Stomach smooth muscle (tissue), 2 donors: Measurements from ENCODE around the gene GNB1.

Experiments used
- H3K27ac ChIP-seq: one replicate; pipeline ENCODE4 v1.7.0; 2013; ENCODE audit warnings: mild to moderate bottlenecking, low read length, inconsistent platforms
- H3K27me3 ChIP-seq, 2 donors: one replicate each; pipeline ENCODE4 v1.7.0; 2013; ENCODE audit warnings: low read length in 2 of 2; ENCODE audit not compliant: insufficient read depth in 2 of 2, control insufficient read depth in 1 of 2
- H3K36me3 ChIP-seq, 2 donors: one replicate each; pipeline ENCODE4 v1.7.0; 2013; ENCODE audit warnings: low read length in 2 of 2; ENCODE audit not compliant: control insufficient read depth in 2 of 2, insufficient read depth in 2 of 2
- H3K4me1 ChIP-seq: one replicate; pipeline ENCODE4 v1.7.0; 2013; ENCODE audit warnings: low read length; ENCODE audit not compliant: control insufficient read depth, insufficient read depth
- H3K4me3 ChIP-seq, 2 donors: one replicate each; pipeline ENCODE4 v1.7.0; 2013; ENCODE audit warnings: low read length in 2 of 2
- H3K9ac ChIP-seq, 2 donors: one replicate each; pipeline ENCODE4 v1.7.0; 2013; ENCODE audit warnings: low read length in 2 of 2, mild to moderate bottlenecking in 1 of 2
- H3K9me3 ChIP-seq, 2 donors: one replicate each; pipeline ENCODE4 v1.7.0; 2013; ENCODE audit warnings: low read length in 2 of 2; ENCODE audit not compliant: control insufficient read depth in 2 of 2
- donor health status: healthy.
- donor health status: Pancreatic carcinoma.

Gene GNB1

DNA sequence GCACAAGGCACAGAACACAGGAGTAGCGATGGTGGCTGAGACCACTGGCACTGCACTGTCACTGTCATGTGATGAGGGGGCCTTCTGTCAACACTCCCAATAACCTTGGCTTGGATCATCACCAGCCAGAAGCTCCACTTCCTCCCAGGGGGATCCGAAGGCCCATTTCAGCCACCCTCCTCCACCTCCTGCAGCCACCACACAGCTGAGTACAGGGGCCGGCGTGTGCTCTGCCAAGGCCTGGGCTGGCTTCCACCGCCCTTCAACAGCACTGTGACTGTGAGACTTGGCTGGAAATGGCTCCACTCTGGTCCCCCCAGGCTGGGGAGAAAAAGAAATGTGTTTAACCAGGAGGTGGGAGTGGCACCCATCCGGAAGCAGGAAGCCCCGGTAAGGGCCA, 102.8 kb downstream of the GNB1 start:
- Histone ChIP-seq H3K27ac (no peak overlapping the region), H3K9me3 (no peaks in the 10 kb centered on the region), H3K27me3 (no peaks in the 10 kb centered on the region), H3K9ac (no peak overlapping the region), H3K36me3 (peaks cover 59 to 67% of the 10 kb centered on the region in 2 donors), H3K4me3 (no peak overlapping the region), H3K4me1 (no peaks in the 10 kb centered on the region)

DNA sequence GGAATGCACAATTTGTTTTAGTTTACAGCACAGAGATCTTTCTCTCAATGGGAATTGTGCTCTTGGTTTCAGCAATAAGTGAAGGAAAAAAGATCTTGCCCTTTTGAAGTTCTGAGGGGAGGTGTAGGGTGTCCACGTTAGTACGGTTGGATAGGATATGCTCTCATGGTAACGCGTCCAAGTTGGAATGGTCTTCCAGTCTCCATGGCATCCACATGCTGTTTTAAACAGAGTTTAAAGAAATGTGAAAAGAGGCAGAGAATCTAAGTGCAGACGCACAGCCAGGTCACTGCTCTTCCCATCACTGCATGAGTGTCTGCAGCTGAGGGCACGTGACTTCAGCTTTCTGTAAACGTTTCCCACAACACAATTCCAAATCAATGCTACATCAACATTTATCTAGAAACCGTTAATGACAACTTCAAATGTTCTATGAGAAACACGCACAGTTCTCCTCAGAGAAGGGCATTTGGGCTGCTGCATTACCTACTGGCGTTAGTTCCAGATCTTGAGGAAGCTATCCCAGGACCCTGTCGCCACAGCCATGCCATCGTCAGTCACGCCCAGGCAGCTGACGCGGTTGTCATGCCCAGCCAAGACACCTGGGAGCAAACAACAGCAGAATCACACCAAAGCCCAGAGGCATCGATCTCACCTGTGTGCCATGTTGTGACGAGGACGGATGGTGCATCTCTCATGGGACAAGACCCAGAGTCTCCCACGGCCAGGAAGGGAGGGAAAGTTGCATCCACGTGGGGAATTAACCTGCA, 103.9 kb downstream of the GNB1 start:
- Histone ChIP-seq H3K36me3 (peaks cover 56 to 61% of the 10 kb centered on the region in 2 donors), H3K27ac (no peak overlapping the region), H3K4me1 (peaks cover 9% of the 10 kb centered on the region), H3K9me3 (no peaks in the 10 kb centered on the region), H3K4me3 (no peak overlapping the region), H3K9ac (no peak overlapping the region), H3K27me3 (no peaks in the 10 kb centered on the region)

- no peak overlapping the region for H3K4me3 ChIP-seq
- peaks cover 22% of the 10 kb centered on the region for H3K4me1 ChIP-seq
- H3K9ac ChIP-seq = no peak overlapping the region
- H3K27me3 ChIP-seq = no peaks in the 10 kb centered on the region
- H3K36me3 ChIP-seq = peaks cover 48 to 52% of the 10 kb centered on the region in 2 donors
- H3K27ac ChIP-seq = no peak overlapping the region
- H3K9me3 ChIP-seq = no peaks in the 10 kb centered on the region
Measured at GRCh38 chr1:1785666-1786065, 105.2 kb downstream of the GNB1 start.

GRCh38 chr1:1784933-1785332, 106.0 kb downstream of the GNB1 start:
- no peaks in the 10 kb centered on the region for H3K9me3 ChIP-seq
- no peak overlapping the region for H3K4me3 ChIP-seq
- peaks cover 22% of the 10 kb centered on the region for H3K4me1 ChIP-seq
- no peaks in the 10 kb centered on the region for H3K27me3 ChIP-seq
- H3K36me3 ChIP-seq = peaks cover 41 to 45% of the 10 kb centered on the region in 2 donors
- no peak overlapping the region for H3K9ac ChIP-seq
- H3K27ac ChIP-seq = no peak overlapping the region

DNA sequence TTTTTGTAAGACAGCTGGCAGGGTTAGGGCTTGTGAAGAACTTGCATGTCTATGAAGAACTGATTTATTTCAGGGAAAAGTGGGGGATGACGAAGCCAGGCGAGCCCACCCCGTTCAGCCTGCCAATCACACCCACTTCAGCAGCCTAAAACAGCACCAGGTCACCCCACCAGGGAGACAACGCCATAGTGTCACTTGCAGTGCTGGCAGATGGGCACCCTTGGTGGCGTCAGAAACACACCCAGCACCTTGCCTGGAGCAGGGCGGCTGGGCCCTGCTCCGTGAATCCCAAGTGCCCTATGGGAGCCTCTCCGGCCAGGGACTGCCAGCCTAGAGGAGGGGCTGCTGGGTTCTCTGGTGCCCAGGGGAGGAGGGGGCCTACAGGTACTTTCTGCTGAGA, 107.6 kb downstream of the GNB1 start:
- no peak overlapping the region for H3K4me3 ChIP-seq
- H3K9ac ChIP-seq = no peak overlapping the region
- peaks cover 30% of the 10 kb centered on the region for H3K4me1 ChIP-seq
- peak overlapping the region; percentile 31 for H3K27ac ChIP-seq
- peaks cover 29 to 32% of the 10 kb centered on the region in 2 donors for H3K36me3 ChIP-seq
- H3K27me3 ChIP-seq = no peaks in the 10 kb centered on the region
- H3K9me3 ChIP-seq = no peaks in the 10 kb centered on the region

DNA sequence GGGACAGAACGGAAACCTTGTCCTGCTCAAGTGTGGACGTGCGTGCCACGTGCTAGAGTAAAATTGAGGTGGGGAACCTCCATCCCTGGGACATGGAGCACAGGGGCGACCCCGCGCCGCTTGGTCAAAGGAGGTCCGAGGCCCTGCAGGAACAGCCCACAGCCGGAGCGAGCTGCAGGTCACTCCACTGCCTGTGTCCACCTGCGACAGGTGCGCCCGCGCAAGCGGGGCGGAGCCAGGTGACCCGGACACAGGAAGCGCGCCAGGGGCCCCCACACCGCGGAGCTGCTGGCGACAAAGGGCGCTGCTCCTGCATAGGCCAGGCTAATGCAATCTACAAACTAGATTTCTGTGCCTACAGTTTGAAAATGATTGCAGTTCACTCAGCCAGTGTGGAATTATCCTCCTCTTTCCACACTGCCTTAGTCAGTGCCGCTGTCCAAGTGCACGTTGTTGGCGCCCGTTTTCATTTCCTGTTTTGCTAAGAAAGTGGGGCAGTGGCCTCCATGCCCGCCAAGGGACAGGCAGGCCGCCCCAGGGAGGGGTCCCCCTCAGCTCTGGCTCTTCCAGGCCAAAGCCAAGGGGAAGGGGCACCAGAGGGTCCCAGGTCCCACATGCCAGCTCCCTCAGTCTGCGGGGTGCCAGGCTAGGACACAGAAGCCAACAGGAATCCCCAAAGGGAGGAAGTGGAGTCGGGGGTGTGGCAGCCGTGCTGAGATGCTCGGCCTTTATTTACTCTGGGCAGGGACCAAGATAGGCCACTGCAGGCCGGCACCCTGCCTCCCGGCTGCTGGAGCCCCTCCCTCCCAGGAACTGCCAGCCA, 108.3 kb downstream of the GNB1 start:
- Histone ChIP-seq H3K4me3 (peak overlapping the region; percentile 40 to 60), H3K9me3 (no peaks in the 10 kb centered on the region), H3K36me3 (peaks cover 24 to 25% of the 10 kb centered on the region in 2 donors), H3K4me1 (peaks cover 32% of the 10 kb centered on the region), H3K9ac (peak overlapping the region; percentile 42 to 53), H3K27me3 (no peaks in the 10 kb centered on the region), H3K27ac (peak overlapping the region; percentile 31)

DNA sequence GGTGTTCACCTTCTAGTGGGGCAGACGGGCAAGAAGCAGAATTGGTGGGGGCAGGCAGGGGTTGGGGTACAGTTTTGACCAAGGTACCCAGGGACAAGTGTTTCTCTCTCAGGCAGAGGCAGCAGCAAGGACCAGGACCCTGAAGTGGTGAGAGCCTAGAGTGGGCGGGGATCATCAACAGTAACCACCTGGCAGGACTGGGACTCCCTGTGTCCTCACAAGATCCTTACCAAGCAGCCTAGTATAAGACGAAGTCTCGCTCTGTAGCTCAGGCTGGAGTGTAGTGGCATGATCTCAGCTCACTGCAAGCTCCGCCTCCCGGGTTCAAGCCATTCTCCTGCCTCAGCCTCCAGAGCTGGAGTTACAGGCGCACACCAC, 109.4 kb downstream of the GNB1 start:
- H3K4me1 ChIP-seq = peaks cover 43% of the 10 kb centered on the region
- peaks cover 15% of the 10 kb centered on the region in 2 donors for H3K36me3 ChIP-seq
- no peak overlapping the region for H3K9ac ChIP-seq

GRCh38 chr1:1780598-1781525, 110.0 kb downstream of the GNB1 start:
- Histone ChIP-seq H3K4me1 (peaks cover 48% of the 10 kb centered on the region), H3K27me3 (no peaks in the 10 kb centered on the region), H3K4me3 (no peak overlapping the region), H3K9me3 (no peaks in the 10 kb centered on the region), H3K9ac (no peak overlapping the region), H3K36me3 (peaks cover 8 to 9% of the 10 kb centered on the region in 2 donors), H3K27ac (no peak overlapping the region)

More for the DNA sequence above, 109.4 kb downstream of the GNB1 start:
- no peak overlapping the region for H3K4me3 ChIP-seq
- H3K9me3 ChIP-seq = no peaks in the 10 kb centered on the region
- H3K27me3 ChIP-seq = no peaks in the 10 kb centered on the region
- H3K27ac ChIP-seq = no peak overlapping the region

GRCh38 chr1:1779691-1780597, 110.9 kb downstream of the GNB1 start:
- H3K27me3 ChIP-seq = no peaks in the 10 kb centered on the region
- no peaks in the 10 kb centered on the region for H3K9me3 ChIP-seq
- H3K27ac ChIP-seq = no peak overlapping the region
- peaks cover 3 to 4% of the 10 kb centered on the region in 2 donors for H3K36me3 ChIP-seq
- H3K4me3 ChIP-seq = no peak overlapping the region
- H3K9ac ChIP-seq = no peak overlapping the region
- H3K4me1 ChIP-seq = peaks cover 48% of the 10 kb centered on the region
